OCI-M1 (cell line): ENCODE results near the gene PKN2.

Experiments used
- DNase-seq: peaks from one replicate; lab custom pipeline; 2025; lab: John Stamatoyannopoulos, UW

Gene PKN2

GRCh38 chr1:88683541-88684481, at the start of gene PKN2:
PKN2 (plus strand) TSS chr1:88684273; CDS start chr1:88684581, 308 bp downstream.
- peak; percentile 99 for DNase-seq

DNA sequence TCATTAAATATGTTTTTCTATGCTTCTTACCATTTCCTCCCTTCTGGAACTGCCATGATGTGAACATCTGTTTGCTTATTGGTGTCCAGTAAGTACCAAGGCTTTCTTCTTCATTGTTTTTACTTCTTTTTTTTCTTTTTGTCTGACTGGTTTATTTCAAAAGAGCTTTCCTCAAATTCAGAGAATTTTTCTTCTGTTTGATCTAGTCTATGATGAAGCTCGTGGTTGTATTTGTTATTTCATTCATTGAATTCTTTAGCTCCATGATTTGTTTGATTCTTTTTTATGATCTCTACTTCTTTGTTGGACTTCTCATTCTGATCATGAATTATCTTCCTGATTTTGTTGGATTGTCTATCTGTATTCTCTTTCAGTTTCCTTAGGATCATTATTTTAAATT, 49.5 kb upstream of the PKN2 start:
- DNase-seq: no peak

DNA sequence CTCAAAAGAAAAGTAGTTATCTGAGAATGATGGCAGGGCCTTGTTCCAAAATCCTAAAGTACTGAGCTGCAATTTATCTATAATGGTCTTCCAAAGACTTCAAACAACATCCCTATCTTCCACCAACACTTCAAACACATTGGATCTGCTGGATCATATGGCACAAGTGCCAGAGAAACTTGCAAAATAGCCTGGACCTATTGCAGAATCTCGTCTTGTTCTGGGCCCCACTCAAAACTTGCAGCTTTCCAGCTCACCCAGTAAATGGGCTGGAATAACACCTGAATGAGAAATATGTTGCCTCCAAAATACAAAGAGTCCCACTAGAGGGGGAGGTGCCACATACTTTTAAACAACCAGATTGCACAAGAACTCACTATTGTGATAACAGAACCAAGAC, 44.0 kb upstream of the PKN2 start:
- DNase-seq: no peak

DNA sequence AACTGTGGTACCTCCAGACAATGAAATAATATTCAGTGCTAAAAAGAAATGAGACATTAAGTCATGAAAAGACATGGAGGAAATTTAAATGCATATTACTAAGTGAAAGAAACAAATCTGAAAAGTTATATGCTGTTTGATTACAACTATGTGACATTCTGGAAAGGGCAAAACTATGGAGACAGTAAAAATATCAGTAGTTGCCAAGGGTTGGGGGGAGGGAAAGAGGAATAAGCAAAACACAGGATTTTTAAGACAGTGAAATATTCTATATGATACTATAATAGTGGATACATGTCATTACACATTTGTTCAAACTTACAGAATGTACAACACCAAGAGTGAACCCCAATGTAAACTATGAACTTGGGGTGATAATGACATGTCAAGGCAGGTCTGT, 38.2 kb upstream of the PKN2 start:
- no peak for DNase-seq

- no peak for DNase-seq
These were observed 37.4 kb upstream of the PKN2 start for GRCh38 chr1:88646476-88647248.

GRCh38 chr1:88647249-88647645, 36.8 kb upstream of the PKN2 start:
- DNase-seq: peak; percentile 69

DNA sequence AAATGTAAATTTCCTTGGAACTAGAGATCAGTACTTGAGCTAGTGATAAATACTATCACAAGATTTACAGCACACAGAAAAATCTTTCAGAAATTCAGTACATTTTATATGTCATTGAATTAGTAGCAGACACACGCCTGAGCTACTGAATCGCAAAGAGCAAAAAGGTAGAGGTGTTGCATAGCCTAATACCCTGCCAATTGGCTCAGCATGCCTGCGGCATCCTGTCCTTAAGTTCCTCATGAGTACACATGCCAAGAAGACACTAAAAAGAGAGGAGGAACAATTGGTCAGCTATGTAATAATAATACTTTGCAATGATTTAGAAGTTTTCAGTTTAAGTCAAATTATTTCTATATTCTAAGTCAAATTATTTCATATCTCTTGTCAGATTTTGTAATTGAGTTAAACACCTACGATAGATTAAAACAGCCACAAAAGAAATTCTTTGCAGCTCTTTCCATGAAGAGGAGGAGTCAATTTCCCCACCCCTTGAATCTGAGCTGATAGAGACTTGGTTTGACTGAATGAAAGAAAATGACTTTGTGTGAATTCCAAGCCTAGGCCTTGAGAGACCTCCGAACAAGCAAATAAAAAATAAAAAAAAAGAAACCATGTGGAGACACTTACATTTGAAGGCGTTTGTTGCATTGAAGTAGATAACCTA, 36.2 kb upstream of the PKN2 start:
- no peak for DNase-seq

DNA sequence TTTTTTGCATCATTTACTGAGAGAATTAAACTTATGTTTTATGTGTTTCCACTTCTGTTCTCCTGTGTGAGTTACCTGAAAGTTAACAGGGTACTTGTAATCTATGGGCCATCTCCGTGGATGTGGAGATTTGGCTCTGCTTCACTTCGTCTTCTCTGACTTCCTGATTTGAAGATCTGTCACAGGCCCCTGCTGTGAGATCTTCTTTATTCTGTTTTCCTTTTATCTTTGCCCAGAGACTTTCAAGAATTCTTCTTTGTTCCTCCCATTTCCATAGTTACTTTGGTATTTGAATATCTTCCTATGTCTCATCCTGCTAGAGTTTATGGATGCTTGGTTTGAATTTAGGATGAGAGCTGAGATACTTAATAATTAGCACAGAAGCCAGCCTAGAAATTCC, 35.4 kb upstream of the PKN2 start:
- DNase-seq: no peak

GRCh38 chr1:88649932-88650331, 34.1 kb upstream of the PKN2 start:
- DNase-seq: no peak

DNA sequence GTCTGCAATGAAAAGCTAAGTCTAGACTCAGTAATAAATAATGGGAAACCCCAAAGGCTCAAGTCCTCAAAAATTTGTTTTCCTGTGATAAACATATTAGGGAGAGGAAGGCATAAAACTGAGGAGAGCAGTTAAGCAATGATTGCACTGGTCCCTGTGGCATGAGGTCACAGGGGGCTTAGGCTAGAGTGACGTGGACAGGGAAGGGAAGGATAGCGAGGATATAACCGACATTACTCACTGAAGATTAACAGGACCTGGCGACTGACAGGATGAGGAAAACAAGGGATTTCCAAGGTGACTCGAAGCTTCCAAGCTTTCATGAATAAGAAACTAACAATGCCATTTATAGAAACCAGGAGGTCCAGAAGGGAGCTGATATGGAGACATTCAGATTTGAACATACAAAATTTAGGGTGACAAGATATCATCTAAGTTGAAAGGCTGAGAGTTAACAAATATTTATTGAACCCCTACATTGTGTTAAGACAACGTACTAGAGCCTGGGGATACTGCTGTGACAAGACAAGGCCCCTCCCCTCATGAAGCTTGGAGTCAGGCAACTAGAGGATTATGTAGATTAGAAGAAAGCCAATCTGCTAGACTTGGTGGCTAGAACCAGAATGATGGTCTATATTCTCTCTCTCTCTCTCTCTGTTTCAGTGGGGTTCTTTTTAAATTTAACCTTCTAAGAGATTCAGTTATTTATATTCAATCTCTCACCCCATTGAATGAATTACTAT, 33.2 kb upstream of the PKN2 start:
- DNase-seq: no peak

DNA sequence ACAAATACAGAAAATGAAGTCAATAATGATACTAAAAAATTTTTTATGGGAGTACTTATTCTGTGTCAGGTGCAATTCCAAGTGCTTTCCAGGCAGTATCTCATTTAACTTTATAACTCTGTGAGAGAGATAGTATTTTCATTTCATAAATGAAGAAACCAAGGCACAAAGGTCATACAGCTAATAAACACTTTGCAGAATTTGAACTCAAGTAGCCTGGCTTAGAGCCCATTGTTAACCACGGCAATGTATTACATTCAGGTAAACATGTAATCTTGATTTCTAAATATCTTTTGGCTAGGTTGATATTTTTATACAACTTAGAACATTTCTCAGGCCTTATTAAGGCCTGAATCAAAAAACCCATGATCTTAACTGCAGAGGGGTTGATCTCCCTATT, 28.9 kb upstream of the PKN2 start:
- DNase-seq: no peak

- peak; percentile 61 for DNase-seq
These were observed 28.3 kb upstream of the PKN2 start for GRCh38 chr1:88655685-88656299.

DNA sequence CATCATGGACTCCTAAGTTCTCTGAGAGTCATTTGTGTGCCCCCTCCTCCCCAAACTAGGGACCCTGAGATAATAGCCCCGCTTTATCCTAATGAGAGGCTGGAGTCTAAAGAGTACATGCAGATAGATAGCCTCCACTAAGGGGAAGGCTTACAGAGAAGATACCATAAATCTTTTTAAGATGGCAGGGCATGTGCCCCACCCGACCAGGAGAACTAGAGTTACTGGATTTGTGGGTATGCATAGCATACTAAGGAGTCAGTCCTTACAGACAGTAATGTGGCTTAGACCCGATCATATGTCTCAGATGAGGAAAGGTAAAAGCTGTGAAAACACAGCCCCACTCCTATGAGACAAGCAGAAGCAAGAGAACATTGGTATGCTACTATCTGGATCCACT, 25.7 kb upstream of the PKN2 start:
- DNase-seq: no peak

DNA sequence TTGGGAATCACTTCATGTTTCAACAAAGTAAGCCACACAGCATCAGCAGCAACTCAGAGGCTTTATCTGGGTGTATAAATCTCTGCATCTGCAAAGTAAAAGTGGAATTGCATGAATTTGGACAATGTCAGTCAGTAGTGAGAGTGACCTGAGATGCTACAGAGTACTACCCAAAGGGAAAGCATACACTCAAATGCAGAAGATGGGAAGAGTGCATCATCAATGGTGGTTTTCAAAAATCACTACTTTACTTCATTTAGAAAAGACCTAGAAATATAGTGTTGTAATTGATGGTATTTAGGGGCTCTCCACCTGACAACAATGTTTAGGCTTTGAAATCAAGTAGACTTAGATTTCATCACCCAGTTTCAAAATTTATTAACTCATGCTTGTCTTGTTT, 24.5 kb upstream of the PKN2 start:
- DNase-seq: no peak

DNA sequence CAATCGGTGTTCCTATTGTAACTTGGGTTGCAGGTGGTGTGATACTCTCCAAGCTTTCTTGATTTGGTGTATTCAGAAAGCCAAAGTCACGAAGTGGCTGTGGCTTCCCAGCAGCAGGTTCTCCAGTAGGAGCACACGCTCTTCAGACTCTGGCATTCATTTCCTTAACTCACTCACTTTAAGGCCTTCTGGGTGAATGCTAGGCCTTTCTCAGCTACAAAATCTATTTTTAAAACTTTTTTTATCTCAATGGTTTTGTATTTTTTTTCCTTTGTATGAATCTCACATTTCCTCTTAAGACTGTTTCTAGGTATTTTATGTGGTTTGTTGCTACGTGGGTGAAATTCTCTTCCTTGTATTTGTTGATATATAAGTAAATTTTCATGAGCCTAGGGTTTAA, 22.9 kb upstream of the PKN2 start:
- DNase-seq: peak; percentile 51

DNA sequence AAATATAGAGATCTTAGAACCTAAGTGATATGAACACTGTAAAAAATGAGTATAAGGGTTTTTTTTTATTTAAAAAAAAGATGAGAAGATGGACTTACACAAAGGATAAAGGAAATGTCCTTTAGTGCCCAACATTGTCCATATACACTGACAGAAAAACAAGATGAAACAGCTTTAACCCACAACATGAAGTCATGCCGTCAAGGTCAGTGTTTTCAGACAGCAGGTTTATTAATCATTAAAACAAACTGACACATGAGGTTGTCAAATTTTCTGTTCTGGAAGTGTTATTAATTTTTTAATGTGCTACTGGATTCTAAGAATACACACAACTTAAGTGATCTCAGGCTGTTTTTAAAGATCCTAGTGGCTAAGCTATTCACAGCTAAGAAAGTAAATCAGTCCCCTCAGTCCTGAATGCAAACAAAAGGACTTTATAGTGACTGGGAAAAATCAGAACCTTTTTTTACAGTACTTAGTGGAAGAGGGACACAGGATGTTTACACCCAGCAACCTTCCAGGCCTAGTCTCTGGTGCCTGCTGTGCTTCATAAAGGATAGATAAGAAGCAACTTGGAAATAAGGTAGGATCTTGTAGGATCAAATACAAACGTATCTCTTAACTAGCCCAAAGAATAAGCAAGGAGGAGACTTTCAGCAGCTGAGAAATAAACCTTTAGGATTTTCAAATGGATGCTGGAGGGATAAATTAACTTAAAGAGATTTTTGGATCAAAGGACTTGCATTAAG, 21.9 kb upstream of the PKN2 start:
- no peak for DNase-seq

GRCh38 chr1:88662723-88663122, 21.4 kb upstream of the PKN2 start:
- peak; percentile 51 for DNase-seq

DNA sequence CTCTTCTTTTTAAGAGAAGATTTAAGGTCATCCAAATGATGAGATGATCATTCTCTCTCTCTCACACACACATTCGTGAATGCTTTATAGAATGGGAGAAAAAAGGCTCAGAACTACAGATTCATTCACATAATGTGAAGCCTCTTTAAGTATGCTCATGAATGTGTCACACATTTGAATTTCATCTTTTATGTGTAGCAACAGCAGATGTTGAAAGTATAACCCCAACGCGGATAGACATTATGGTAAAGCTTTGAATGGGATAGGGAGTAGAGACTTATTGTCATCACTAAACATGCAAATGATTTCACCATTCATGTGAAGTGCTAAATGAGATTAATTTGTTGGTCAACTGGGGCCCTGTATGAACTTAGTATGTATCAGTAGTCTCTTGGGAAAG, 15.7 kb upstream of the PKN2 start:
- DNase-seq: no peak

- no peak for DNase-seq
These were observed 13.6 kb upstream of the PKN2 start for GRCh38 chr1:88670462-88670861.

DNA sequence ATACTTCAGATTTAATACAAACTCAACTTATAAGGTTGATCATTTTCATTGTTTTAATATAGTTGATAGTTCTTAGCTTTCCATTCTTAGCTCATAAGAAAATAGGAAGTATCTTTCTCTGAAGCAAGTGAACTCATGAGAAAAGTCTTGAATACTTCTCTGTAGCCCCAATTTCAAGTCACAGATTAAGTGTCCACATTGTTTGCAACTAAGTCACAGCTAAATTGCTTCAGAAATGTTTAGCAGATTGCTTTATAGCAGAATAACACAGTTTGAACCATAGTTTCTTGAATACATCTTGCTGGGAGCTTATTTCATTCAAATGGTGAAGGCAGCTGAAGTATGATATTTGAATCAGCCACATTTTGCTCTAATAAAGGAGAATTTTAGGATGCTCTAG, 10.6 kb upstream of the PKN2 start:
- no peak for DNase-seq

DNA sequence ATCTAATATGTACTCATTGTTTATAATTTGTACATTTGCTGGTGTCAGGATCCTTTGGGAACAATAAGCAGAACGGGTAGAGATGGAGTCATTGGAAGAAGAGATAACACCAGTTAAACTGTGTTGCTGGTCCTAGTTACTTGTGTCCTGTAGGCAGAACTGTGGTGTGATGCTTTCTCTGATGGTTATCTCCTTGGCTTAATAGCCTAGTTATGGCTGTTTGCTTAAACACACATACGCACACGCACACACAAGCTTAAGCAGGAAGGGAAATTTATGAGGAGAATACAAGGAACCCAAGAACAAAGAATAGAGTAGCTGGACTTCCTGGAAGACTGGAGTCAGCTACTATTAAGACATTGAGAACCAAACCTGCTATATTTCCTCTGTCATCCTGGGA, 5.7 kb upstream of the PKN2 start:
- DNase-seq: peak; percentile 71
